Smooth muscle cell of the pulmonary artery (primary cell): ENCODE data around the gene GATM. TPM values are rescaled to one million over a fixed set of nuclear protein-coding genes. Genes with fewer than 3 reads are reported as not detected.

Source experiments
- total RNA-seq: library from RNA; depleted of rRNA; stranded (reverse); fragments of >200 nt; gene quantifications from 2 replicates; pipeline ENCODE4 v1.2.3, GENCODE V29; 2014

Gene GATM
- 0.20 TPM in 2 replicates for total RNA-seq

GRCh38 chr15:45378149-45378912 is at the start of gene GATM:
Gene GATM, minus strand, starts transcription at chr15:45378544. Its CDS starts 91 bp downstream, at chr15:45378453.

Other genes starting within 250 kb of the GATM start
- 0.07 TPM in 1 of 2 replicates, not detected in the other for gene DUOXA1, start 248.7 kb downstream of the GATM start, total RNA-seq
- gene DUOX1, start 248.6 kb downstream of the GATM start, total RNA-seq, result 0.13 TPM in 1 of 2 replicates, not detected in the other
- gene SHF, start 190.6 kb downstream of the GATM start, total RNA-seq, result 0.63 and 1.8 TPM in 2 replicates
- not detected in 2 replicates for gene SLC28A2, start 126.3 kb downstream of the GATM start, total RNA-seq
- gene SLC30A4, start 144.2 kb upstream of the GATM start, total RNA-seq, result 17.2 and 19.4 TPM in 2 replicates
- gene BLOC1S6, start 208.8 kb upstream of the GATM start, total RNA-seq, result 67.8 and 98.5 TPM in 2 replicates